ENCODE measurements around the gene MARCO.
"Not testable (repeated sequence)": the region's sequence is repeated elsewhere in the genome, so short reads cannot be mapped to it uniquely, and the experiment has no call there.

Gene MARCO

DNA sequence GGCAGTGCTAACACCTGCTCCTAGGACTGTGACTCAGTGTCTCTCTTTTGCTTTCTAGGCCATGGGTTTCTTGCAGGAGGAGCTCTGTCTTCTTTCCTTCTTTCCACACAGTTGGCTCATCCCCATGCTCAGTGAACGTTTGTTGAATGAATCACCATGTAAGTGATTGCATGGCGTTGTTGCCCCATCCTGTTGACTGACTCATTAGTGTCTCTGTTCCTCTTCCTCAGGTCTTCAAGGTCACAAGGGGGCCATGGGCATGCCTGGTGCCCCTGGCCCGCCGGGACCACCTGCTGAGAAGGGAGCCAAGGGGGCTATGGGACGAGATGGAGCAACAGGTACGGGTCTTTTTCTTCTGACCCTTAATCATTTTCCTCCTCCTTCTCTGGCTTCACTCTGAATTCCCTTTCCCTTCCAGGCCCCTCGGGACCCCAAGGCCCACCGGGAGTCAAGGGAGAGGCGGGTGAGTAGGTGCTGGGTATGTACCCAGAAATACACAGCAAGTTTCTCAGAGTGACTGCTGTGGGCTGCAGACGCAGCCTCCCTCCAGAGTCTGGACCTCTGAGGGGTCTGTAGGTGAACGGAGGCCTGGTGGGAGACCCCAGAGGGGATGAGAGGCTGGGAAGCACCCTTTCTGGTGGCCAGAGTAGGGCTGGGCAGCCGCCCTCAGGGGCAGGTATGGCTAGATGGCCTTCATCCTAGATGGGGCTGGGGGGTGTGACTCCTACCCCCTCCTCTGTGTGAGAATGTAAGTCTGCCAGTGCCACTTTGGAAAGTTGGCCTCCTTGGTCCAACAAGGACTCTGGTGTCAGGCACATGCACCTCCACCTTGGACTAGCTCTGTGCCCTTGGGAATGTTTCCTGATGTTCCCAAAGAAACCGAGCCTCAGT is 32.4 kb downstream of the MARCO start:
- DNase-seq (ENCODE audit: low read depth, low spot score): no peak

DNA sequence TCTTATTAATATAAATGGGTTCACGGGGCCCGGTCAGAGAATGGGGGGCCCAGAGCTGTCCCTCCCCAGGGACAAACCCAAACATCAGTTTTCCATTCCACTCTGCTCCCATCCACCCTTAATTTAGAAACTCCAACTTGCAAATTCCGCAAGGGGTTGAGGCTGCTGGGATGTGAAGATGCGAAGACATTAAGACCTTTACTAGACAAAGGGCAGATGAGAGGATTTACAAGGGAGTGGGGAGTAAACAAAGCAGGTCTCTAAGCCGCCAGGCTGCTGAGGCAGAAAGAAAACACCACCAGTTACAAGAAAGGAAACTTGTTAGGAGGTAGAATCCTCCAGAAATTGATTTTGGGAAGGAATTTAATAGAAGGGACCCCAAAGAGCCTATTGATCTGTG is 33.1 kb downstream of the MARCO start:
- DNase-seq (ENCODE audit: low read depth, low spot score): no peak

DNA sequence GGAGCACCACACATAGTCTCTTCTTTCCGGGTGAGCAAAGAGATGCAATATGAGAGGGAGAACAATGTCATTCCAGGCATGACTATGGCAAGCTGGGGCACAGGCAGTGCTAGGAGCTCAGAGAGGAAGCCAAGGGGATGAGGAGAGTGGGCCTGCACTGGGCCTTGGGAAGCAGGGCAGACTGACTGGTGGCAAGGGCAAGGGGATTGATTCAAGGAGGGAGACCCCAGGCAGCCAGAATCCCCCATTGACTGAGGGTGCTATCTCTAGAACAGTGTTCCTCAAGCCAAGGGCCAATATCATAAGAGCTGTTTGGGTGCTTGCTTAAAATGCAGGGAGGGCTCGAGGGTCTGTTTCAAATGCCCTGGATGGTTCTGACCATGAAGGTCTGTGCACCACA is 36.1 kb downstream of the MARCO start:
- DNase-seq (ENCODE audit: low read depth, low spot score): no peak

DNA sequence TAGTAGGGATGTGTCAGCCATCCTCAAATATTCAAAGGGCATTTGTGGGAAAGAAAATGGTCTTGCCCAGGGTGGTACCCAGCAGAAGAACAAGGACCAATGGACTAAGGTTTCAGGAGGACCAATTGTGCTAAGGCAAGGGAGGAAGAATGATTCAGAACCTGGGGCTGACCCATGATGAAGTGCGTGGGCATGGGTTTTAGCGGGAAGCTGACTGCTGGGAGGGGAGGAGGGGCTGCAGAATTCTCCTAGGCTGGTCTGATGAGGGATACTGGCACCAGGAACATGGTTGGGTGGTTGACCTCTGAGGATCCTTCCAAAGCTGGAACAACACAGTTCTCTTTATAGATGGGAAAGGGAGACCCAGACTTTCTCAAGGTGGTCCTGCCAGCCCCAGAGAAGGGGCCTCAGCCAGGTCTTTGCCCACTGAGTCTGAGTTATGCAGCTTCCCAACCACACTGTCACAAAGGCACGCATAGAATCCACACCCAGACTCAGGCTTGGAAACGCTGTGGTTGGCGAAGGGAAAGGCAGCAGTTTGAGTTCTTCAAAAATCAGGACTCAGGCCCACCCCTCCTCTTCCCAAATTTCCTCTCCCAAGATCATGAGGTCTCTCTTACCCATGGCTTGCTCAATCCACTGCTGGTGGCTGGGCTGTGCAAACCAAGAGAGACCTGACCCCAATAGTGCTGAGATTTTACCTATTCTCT is 37.3 kb downstream of the MARCO start:
- DNase-seq (ENCODE audit: low read depth, low spot score): no peak

DNA sequence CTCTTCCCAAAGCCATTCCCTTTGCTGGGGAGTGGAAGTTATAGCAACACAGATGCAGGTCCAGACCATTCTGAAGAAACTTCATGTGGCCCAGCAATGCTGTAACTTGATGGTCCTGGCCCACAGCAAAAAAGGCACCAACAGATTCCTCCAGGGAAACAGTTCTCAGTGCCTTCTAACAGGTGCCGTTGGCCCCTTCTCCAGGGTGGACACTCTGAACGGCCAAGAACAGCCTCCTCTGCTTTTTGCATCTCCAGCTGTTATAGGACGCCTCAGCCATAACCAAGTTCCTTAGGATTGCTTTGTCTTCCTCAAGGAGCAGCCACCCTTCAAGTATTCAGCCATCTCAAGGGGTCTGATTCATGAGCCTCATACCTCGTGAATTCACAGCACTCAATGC is 38.0 kb downstream of the MARCO start:
- no peak for DNase-seq (ENCODE audit: low read depth, low spot score)

DNA sequence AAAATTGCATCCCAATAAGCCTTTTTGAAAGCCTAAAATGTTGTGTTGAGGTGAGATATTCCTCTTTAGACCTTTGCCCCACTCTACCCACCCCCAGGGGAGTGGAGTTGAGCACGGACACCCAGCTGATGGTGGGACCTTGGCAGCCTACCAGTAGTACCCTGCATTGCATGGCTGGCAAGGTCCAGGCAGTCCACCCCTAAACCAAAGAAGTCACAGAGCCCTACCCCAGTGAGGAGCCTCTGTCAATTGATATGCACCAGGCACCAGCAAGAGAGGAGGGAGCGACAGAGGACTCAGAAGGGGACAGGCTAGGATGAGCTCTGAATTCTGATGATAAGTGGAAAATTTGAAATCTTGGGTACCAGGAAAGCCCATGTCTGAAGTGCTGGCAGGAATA is 38.6 kb downstream of the MARCO start:
- no peak for DNase-seq (ENCODE audit: low read depth, low spot score)

DNA sequence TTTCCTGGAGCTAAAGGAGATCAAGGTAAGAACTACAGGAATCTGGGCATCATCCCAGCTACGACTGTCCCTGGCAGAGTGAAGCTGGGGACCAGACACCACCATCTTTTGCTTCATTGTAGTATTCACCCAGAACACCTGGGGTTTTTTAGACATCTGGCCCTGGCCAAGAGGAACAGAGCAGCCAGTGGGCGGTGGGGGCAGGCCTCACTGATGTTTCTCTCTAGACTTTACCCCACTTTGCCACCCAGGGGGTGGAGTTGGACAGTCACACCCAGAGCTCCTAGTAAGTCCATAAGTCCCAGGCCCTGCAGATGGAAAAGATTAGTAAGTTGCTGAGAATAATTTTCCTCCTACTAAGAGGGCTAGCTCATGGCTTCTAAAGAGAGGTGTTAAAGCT is 39.6 kb downstream of the MARCO start:
- no peak for DNase-seq (ENCODE audit: low read depth, low spot score)

DNA sequence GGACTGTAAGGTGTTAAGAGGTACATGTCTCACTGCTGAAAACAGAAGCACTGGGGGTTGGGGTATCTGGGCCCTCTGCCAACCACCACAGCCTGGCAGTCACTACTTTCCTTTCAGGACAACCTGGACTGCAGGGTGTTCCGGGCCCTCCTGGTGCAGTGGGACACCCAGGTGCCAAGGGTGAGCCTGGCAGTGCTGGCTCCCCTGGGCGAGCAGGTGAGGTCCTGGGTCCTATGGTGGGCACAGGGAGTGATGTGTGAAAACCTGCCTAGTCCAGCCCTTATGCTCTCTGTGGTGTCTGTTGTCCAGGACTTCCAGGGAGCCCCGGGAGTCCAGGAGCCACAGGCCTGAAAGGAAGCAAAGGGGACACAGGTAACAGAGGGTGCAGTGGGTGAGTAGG is 40.0 kb downstream of the MARCO start:
- no peak for DNase-seq (ENCODE audit: low read depth, low spot score)

DNA sequence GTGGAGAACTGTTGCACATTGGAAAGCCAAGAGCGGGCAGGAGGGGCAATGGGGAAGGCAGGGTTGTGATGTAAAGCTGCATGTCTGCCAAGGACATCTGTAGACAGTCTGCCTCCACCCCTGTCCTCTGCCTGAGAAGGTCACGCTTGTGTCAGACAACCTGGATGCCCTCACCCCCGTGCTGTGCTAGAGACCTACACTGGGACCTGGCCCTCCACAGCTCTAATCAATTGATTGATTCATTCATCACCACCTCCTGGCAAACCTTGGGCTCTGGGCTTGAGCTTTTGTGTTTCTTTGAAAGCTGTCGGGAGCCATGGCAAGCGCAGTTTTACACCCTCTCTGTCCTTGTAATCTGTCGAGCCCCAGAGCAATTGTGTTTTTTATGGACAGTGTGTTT is 41.1 kb downstream of the MARCO start:
- DNase-seq (ENCODE audit: low read depth, low spot score): no peak

DNA sequence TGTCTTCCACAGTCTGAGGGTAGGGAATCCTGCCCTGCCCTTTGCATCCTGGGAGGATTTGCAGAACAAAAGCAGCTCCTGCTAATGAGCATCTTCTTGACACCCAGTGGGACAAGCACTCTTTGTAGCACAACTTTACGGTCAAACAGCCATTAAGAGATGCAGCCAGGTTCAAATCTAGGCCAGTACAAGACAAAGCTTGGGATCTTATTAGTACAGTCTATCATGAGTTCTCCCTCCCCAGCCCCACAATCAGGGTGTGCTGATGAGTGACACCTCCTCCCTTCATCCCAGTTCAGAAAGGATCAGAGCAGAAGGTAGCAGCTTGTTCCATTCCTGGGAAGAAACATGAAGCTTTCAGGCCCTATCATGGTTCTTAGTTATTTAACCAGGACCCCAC is 41.9 kb downstream of the MARCO start:
- no peak for DNase-seq (ENCODE audit: low read depth, low spot score)

DNA sequence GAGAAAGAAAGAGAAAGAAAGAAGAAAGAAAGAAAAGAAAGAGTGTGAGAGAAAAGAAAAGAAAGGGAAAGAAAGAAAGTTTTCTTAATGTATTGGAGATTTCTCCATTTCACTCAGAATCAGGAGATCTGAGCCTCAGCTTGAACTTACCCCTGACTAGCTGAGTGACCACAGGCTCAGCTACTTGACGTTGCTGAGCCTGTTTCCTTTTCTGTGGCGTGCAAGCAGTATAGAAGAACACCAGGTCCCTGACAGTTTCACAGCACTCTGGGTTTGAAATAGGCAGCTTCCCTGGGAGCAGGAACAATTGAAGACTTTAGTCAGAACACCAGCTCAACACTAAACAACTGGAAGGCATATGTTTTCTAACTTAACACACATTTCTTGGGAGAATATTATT is 44.7 kb downstream of the MARCO start:
- DNase-seq (ENCODE audit: low read depth, low spot score): no peak

DNA sequence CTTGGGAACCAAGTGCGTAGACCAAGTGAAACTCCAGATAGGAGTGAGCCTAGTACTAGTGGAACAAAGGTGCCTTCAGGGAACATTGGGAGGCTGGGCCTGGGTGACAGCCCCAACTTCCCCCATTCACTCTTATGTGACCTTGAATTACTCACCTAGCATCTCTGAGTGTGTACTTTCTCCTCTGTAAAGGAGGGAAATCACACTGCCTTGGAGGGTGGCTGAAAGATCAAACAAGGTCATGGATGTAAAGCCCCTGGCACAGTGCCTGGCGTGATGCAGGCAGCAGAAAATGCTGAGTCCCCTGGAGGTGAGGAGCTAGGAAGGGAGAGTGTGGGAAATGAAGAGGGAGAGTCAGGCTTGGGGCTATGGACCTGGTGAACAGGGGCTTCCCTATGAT is 45.9 kb downstream of the MARCO start:
- DNase-seq (ENCODE audit: low read depth, low spot score): no peak

DNA sequence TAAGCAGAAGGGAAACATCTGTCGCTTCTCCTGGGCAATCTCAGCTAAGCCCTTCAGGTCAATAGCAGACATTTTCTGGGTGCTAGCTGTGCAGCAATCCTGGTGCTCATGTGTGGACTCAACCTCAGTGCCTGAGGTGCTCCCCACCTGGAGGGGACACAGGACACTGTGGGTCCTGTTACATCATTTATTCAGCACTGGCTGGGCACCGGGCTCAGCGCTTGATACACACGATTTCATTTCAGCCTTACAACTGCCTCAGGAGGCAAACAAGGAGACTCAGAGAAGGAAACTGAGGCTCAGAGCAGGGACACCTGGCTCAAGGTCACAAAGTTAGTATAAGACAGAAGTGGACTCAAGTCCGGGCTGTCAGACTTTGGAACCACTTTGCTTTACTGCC is 46.7 kb downstream of the MARCO start:
- DNase-seq (ENCODE audit: low read depth, low spot score): no peak

DNA sequence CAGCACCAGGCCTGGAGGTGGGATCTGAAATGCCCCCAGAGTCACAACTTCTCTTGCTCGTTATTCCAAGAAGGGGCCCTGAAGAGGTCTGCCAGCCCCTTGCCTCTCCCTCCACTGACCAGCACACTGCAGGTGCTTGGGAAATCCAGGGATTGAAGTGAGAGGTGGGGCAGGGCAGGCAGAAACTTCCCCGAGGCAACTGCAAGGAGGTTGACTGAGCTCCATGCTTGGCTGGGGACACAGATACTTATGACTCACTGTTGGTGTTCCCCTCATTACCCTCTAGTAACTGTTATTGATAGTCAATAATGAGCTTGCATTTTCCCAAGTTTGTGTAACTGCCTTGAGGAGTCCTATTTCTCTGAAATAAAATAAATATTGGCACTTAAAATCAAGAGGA is 47.5 kb downstream of the MARCO start:
- DNase-seq (ENCODE audit: low read depth, low spot score): no peak

DNA sequence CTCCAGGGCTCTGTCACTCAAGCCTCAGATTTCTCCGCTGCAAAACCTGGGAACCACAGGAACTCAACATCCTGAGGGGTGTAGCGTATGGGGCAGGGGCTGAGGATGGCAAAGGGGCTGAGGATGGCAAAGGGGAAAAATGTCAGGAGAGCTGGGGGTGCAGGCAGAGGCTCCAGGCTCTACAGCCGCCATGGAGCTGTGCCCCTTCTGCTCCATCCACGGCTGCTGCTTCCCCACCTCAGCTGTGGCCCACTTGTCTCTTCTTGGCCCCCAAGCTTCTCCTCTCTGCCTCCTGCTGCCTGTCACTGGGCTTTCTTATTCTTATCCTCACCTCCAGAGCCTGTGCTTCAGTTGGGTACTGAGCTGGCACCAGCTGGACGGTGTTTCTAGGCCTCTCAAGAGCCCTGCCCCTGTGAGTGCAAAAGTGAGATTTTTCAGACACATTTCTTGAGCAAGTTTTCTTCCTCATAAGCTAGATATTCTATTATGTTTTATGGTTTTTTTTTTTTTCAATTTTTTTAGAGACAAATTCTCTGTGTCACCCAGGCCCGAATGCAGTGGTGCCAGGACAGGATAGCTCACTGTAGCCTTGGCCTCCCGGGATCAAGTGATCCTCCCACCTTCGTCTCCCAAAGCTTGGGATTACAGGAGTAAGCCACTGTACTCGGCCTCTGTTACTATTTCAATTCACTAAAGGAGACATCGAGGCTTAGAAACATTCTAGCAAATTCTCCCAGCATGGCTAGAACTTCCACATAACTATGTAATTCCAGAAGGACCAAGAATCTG is 49.0 kb downstream of the MARCO start:
- no peak for DNase-seq (ENCODE audit: low read depth, low spot score)

DNA sequence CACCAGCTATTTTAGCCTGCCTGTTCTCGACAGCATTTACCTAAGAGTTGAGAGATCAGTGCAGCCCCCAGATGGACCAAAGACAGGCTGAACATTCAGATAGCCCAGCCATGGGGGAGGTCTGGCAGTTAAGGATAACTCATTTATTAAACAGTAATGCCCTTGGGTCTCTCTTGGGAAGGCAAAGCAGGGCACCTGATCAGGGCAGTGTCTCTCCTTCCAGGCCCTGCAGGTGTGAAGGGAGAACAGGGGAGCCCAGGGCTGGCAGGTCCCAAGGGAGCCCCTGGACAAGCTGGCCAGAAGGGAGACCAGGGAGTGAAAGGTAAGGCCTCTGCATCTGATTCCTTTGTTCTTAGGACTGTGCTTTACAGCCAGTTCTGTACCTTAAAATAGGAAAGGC is 49.6 kb downstream of the MARCO start:
- DNase-seq (ENCODE audit: low read depth, low spot score): no peak

DNA sequence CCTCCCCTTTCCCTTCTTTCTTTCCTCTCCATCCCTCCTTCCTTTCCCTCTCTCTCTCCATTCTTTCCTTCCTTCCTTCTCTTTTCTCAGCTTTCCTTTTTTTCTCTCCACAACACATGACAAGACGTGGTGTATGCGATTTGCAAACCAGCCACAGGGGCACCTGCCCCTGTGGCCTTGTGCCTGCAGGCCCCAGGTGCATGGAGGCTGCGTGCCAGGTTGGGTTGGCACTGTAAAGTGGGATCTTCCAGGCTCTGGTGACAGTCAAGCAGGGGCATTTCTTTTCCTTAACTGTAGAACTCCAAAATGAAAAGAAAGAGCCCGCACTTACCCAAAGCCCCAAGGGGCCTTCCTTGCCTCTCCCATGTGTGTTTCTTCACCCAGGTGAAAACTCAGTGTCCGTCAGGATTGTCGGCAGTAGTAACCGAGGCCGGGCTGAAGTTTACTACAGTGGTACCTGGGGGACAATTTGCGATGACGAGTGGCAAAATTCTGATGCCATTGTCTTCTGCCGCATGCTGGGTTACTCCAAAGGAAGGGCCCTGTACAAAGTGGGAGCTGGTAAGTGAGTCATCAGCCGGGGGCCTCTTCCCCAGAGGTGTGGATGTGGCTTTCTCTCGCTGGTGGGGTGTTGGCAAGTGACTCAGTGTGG is 50.9 kb downstream of the MARCO start:
- DNase-seq (ENCODE audit: low read depth, low spot score): no peak

DNA sequence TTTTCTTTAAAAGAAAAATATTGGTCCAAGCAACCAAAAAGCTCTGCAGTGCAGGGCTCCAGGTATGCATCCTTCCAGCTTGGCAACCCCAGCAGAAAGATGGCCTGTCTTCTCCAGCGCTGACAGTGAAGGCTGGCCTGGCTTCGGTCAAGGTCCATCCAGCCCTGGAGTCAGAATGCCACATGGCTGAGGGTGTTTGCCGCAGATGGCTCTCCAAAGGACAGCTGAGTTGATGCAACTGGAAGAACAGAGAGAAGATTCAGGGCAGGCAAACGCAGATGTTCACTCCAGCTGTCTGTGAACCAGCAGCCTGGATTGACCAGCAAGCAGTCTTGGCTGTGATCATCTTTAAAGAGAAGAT is 51.4 kb downstream of the MARCO start:
- DNase-seq (ENCODE audit: low read depth, low spot score): no peak

DNA sequence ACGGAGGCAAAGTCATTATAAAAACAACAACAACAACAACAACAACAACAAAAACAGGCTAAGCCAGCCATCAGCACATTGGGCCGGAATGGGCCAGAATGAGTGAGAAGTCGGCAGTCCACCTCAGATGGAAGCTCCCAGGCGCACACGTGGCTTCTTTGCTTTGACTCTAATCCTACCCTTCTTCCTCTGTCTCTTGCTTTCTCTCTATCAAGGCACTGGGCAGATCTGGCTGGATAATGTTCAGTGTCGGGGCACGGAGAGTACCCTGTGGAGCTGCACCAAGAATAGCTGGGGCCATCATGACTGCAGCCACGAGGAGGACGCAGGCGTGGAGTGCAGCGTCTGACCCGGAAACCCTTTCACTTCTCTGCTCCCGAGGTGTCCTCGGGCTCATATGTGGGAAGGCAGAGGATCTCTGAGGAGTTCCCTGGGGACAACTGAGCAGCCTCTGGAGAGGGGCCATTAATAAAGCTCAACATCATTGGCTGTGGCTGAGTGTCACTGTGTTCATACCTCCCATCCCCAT is 52.2 kb downstream of the MARCO start:
- DNase-seq (ENCODE audit: low read depth, low spot score): no peak

DNA sequence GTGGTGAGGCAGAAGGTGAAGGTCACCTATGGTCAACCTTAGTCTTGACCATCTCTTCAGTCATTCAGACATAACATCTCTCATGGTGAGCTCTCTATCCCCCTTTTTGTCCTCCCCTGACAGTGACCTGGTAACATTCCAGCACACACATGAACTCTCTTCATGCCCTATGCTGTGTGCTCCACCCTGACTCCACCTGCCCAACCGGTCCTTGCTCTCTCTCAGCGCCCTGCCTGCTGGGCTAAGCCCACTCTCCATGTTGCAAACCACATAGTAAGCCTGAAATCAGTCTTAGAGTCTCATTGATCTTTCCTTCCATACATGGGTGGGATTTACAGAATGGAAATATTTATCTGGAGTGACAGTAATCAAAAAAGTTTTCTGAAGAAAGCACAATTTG is 52.8 kb downstream of the MARCO start:
- DNase-seq (ENCODE audit: low read depth, low spot score): no peak

DNA sequence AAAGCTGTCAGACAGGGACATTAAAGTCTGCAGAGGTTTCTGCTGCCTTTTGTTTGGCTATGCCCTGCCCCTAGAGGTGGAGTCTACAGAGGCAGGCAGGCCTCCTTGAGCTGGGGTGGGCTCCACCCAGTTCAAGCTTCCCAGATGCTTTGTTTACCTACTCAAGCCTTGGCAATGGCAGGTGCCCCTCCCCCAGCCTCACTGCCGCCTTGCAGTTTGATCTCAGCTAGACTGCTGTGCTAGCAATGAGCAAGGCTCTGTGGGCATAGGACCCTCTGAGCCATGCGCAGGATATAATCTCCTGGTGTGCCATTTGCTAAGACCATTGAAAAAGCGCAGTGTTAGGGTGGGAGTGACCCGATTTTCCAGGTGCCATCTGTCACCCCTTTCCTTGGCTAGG is 61.9 kb downstream of the MARCO start:
- DNase-seq (ENCODE audit: low read depth, low spot score): not testable (repeated sequence)

DNA sequence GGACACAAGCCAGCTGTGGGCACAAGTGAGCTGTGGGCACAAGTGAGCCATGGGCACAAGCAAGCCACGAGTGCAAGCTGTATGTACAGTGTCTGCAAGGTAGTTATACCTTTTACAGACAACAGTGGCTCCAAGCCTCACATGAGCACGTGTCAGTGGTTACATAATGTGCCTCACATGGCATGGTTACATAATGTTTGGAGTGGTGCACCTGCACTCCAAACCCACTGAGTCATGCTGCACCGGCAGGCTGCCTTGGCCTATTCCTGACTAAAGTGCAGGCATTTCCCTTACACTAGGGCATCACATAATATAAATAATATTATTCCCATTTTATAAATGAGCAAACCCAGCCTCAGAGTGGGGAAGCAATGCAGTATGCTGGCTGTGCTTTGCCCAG is 62.6 kb downstream of the MARCO start:
- DNase-seq (ENCODE audit: low read depth, low spot score): no peak
